ENCODE results near the gene LRRC45. TPM values are rescaled to one million over a fixed set of nuclear protein-coding genes. Genes with fewer than 3 reads are reported as not detected.

The LRRC45 gene
- total RNA-seq, 1 experiment from 2014 or later = 40.1 TPM

GRCh38 chr17:81986606-81987005 lies 36.5 kb upstream of the LRRC45 start:
- RAD21 ChIA-PET (ENCODE audit: low non-redundant PET in 1 of 2, low total read pairs in 2 of 2, uncharacterized antibody in 2 of 2, unreplicated experiment in 2 of 2) = no interaction called here
- Histone ChIP-seq H4K20me1 (ENCODE audit: insufficient read depth) (no peaks in the 10 kb centered on the region), H3K4me1 (ENCODE audit: control insufficient read depth in 1 of 2, insufficient read depth in 2 of 2, low read length in 2 of 2) (peaks cover 4 to 6% of the 10 kb centered on the region in 2 experiments; a peak in 3 of 4 replicates), H3K9me2 (ENCODE audit: insufficient read depth) (no peaks in the 10 kb centered on the region), H3K36me3 (ENCODE audit: control insufficient read depth in 1 of 2, insufficient read depth in 2 of 2, low read length in 2 of 2) (peaks cover 13 to 16% of the 10 kb centered on the region in 2 experiments; a peak in 3 of 4 replicates), H2AFZ (ENCODE audit: low read depth, low read length, poor library complexity, severe bottlenecking) (no peak overlapping the region), H3K4me2 (ENCODE audit: low read length) (no peak overlapping the region), H3K9ac (ENCODE audit: low read length) (no peak overlapping the region), H3K27me3 (ENCODE audit: insufficient read depth, low read length) (no peaks in the 10 kb centered on the region), H3K79me2 (ENCODE audit: insufficient read depth, low read length) (no peaks in the 10 kb centered on the region), H3K27ac (ENCODE audit: low read depth, low read length) (no peak overlapping the region), H3K9me3 (ENCODE audit: control insufficient read depth in 1 of 2, insufficient read depth in 1 of 2, low read depth in 1 of 2, low read length in 2 of 2) (no peaks in the 10 kb centered on the region), H3K4me3 (replicated peaks in 1 of 2; ENCODE audit: low read depth in 1 of 2, low read length in 2 of 2) (no peak overlapping the region)
- ATAC-seq = no peak
- TF ChIP-seq ZFX (IDR thresholded peaks at IDR 0.05) = no peak
- TF ChIP-seq, protein P1, sequence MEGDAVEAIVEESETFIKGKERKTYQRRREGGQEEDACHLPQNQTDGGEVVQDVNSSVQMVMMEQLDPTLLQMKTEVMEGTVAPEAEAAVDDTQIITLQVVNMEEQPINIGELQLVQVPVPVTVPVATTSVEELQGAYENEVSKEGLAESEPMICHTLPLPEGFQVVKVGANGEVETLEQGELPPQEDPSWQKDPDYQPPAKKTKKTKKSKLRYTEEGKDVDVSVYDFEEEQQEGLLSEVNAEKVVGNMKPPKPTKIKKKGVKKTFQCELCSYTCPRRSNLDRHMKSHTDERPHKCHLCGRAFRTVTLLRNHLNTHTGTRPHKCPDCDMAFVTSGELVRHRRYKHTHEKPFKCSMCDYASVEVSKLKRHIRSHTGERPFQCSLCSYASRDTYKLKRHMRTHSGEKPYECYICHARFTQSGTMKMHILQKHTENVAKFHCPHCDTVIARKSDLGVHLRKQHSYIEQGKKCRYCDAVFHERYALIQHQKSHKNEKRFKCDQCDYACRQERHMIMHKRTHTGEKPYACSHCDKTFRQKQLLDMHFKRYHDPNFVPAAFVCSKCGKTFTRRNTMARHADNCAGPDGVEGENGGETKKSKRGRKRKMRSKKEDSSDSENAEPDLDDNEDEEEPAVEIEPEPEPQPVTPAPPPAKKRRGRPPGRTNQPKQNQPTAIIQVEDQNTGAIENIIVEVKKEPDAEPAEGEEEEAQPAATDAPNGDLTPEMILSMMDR (IDR thresholded peaks at IDR 0.05 in 2 of 3, conservative IDR thresholded peaks at IDR 0.05 in 1 of 3; ENCODE audit: borderline replicate concordance in 1 of 3, insufficient read depth in 1 of 3, low read depth in 2 of 3, low read length in 2 of 3) = no peak
- no peak for TF ChIP-seq MAX (IDR thresholded peaks at IDR 0.05)
- no peak for TF ChIP-seq YY1 (IDR thresholded peaks at IDR 0.05; ENCODE audit: extremely low read depth, insufficient replicate concordance, low read depth, low read length)
- TF ChIP-seq EGR1 (IDR thresholded peaks at IDR 0.05; ENCODE audit: low read depth) = no peak
- TF ChIP-seq JUND (IDR thresholded peaks at IDR 0.05) = no peak
- no peak for TF ChIP-seq CBX3 (IDR thresholded peaks at IDR 0.05; ENCODE audit: low read depth)
- no peak for TF ChIP-seq ZNF274 (IDR thresholded peaks at IDR 0.05; ENCODE audit: low read depth, low read length)
- TF ChIP-seq POLR2A (IDR thresholded peaks at IDR 0.05; ENCODE audit: borderline replicate concordance, extremely low read depth, insufficient read depth, insufficient read length) = no peak
- no peak for TF ChIP-seq ELF1 (IDR thresholded peaks at IDR 0.05; ENCODE audit: borderline replicate concordance, low read depth)
- TF ChIP-seq EZH2 (IDR thresholded peaks at IDR 0.05) = no peak
- no peak for TF ChIP-seq RAD21 (IDR thresholded peaks at IDR 0.05; ENCODE audit: low read depth)
- no peak for TF ChIP-seq SIN3A (IDR thresholded peaks at IDR 0.05; ENCODE audit: low read depth)
- no peak for TF ChIP-seq EZH2phosphoT487 (IDR thresholded peaks at IDR 0.05; ENCODE audit: borderline replicate concordance)
- TF ChIP-seq TCF7L2 (IDR thresholded peaks at IDR 0.05; ENCODE audit: borderline replicate concordance, extremely low read depth, insufficient read depth, insufficient read length) = no peak
- no peak for TF ChIP-seq CEBPB (IDR thresholded peaks at IDR 0.05; ENCODE audit: low read depth)
- TF ChIP-seq, protein P2, sequence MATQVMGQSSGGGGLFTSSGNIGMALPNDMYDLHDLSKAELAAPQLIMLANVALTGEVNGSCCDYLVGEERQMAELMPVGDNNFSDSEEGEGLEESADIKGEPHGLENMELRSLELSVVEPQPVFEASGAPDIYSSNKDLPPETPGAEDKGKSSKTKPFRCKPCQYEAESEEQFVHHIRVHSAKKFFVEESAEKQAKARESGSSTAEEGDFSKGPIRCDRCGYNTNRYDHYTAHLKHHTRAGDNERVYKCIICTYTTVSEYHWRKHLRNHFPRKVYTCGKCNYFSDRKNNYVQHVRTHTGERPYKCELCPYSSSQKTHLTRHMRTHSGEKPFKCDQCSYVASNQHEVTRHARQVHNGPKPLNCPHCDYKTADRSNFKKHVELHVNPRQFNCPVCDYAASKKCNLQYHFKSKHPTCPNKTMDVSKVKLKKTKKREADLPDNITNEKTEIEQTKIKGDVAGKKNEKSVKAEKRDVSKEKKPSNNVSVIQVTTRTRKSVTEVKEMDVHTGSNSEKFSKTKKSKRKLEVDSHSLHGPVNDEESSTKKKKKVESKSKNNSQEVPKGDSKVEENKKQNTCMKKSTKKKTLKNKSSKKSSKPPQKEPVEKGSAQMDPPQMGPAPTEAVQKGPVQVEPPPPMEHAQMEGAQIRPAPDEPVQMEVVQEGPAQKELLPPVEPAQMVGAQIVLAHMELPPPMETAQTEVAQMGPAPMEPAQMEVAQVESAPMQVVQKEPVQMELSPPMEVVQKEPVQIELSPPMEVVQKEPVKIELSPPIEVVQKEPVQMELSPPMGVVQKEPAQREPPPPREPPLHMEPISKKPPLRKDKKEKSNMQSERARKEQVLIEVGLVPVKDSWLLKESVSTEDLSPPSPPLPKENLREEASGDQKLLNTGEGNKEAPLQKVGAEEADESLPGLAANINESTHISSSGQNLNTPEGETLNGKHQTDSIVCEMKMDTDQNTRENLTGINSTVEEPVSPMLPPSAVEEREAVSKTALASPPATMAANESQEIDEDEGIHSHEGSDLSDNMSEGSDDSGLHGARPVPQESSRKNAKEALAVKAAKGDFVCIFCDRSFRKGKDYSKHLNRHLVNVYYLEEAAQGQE (IDR thresholded peaks at IDR 0.05; ENCODE audit: low read depth) = no peak
- no peak for TF ChIP-seq SP1 (IDR thresholded peaks at IDR 0.05; ENCODE audit: low read depth)
- no peak for TF ChIP-seq POLR2AphosphoS5 (IDR thresholded peaks at IDR 0.05; ENCODE audit: low read depth, low read length)
- BruUV-seq (replicated peaks) = TSS peak; percentile 9
- CTCF ChIA-PET = no interaction called here
- POLR2A ChIA-PET = no interaction called here
- intact Hi-C loops (cut with micrococcal nuclease) = no loop called here
- no peak for DNase-seq (ENCODE audit: low read depth, low spot score)
